Esophagus squamous epithelium (tissue), 4 donors: ENCODE results near the gene TMEM141.

ENCODE experiments used
- CTCF ChIP-seq, 6 experiments: fragments of 450-650 bp in 4 of 6; fragments of 200-600 bp in 2 of 6; sonication (generic) in 2 of 6; IDR thresholded peaks; one replicate each; pipeline ENCODE4 v1.5.1; 2016 to 2019; ENCODE audit warnings: antibody characterized with exemption in 6 of 6, mild to moderate bottlenecking in 4 of 6, moderate library complexity in 4 of 6
- POLR2A ChIP-seq, 4 donors: fragments of 450-650 bp; IDR thresholded peaks; one replicate each; pipeline ENCODE4 v1.6.1; 2017; ENCODE audit warnings: antibody characterized with exemption in 4 of 4, mild to moderate bottlenecking in 4 of 4, moderate library complexity in 3 of 4

GRCh38 chr9:136815422-136815782 is 24.3 kb downstream of the TMEM141 start:
- TF ChIP-seq POLR2A (IDR thresholded peaks at IDR 0.05) (no peak), CTCF (IDR thresholded peaks at IDR 0.05) (no peak)
